ENCODE results near the gene HTRA2. TPM values are rescaled to one million over a fixed set of nuclear protein-coding genes. Genes with fewer than 3 reads are reported as not detected.

HTRA2 gene
- total RNA-seq, 4 donors from 2014 or later: 8.6 to 29.6 (median 21.0) TPM

GRCh38 chr2:74502147-74502719, 27.5 kb upstream of the HTRA2 start:
- H3K4me1 ChIP-seq: peaks cover 30 to 75% (median 61%) of the 10 kb centered on the region in 4 donors
- peak overlapping the region; percentile 85 to 90 (median 86) for H3K27ac ChIP-seq
- H3K27me3 ChIP-seq: peaks cover 42% of the 10 kb centered on the region
- WGBS, 2 donors (ENCODE audit: low coverage in 1 of 2): 21% methylated on average over 32 of the region's 32 CpGs; no CpG with 5 or more reads in 1 of the 2 donors
- in situ Hi-C loops (cut with MboI; ENCODE audit: low pct_ligation_motif_present in 1 of 4, low pct_unique_long_range_greater_than_20kb in 1 of 4, low sequenced_read_pairs in 3 of 4) (loop anchor here in 1 of 4 donors (5.0 kb wide), 1 partner anchor 75 kb away; no protein-coding TSS in a partner anchor), intact Hi-C loops (cut with DNase I; ENCODE audit: low total_unique reads) (no loop called here)
- no peaks in the 10 kb centered on the region for H3K9me3 ChIP-seq
- H3K36me3 ChIP-seq: no peaks in the 10 kb centered on the region
- peak overlapping the region; percentile 46 to 59 (median 51) for H3K4me3 ChIP-seq
- DNase-seq: peak; percentile 75
- TF ChIP-seq POLR2A (IDR thresholded peaks at IDR 0.05): peak; percentile 1
- no peak for TF ChIP-seq EP300 (IDR thresholded peaks at IDR 0.05; ENCODE audit: low read depth)
- no peak for TF ChIP-seq CTCF (IDR thresholded peaks at IDR 0.05)
- peak in 2 of 3 donors; percentile 72 to 75 for TF ChIP-seq POLR2AphosphoS5 (IDR thresholded peaks at IDR 0.05)

- Histone ChIP-seq H3K36me3 (no peaks in the 10 kb centered on the region), H3K4me3 (peak overlapping the region; percentile 46 to 59 (median 51)), H3K27me3 (peaks cover 36% of the 10 kb centered on the region), H3K27ac (peak overlapping the region; percentile 85 to 90 (median 86)), H3K9me3 (no peaks in the 10 kb centered on the region), H3K4me1 (peaks cover 29 to 69% (median 55%) of the 10 kb centered on the region in 4 donors)
- TF ChIP-seq EP300 (IDR thresholded peaks at IDR 0.05; ENCODE audit: low read depth): no peak
- peak; percentile 91 for TF ChIP-seq POLR2A (IDR thresholded peaks at IDR 0.05)
- TF ChIP-seq POLR2AphosphoS5 (IDR thresholded peaks at IDR 0.05): peak; percentile 81 to 93 (median 92)
- TF ChIP-seq CTCF (IDR thresholded peaks at IDR 0.05): peak in 2 of 5 experiments; percentile 24 to 27
- intact Hi-C loops (cut with DNase I; ENCODE audit: low total_unique reads) (no loop called here), in situ Hi-C loops (cut with MboI; ENCODE audit: low pct_ligation_motif_present in 1 of 4, low pct_unique_long_range_greater_than_20kb in 1 of 4, low sequenced_read_pairs in 3 of 4) (loop anchor here in 1 of 4 donors (5.0 kb wide), 1 partner anchor 74 kb away; no protein-coding TSS in a partner anchor)
- peak; percentile 89 for DNase-seq
- WGBS, 2 donors (ENCODE audit: low coverage in 1 of 2): 2% methylated on average over 49 of the region's 67 CpGs; no CpG with 5 or more reads in 1 of the 2 donors
Measured at GRCh38 chr2:74502720-74503505, 26.8 kb upstream of the HTRA2 start.

GRCh38 chr2:74503506-74504475, 25.9 kb upstream of the HTRA2 start:
- Histone ChIP-seq H3K4me1 (peaks cover 22 to 67% (median 52%) of the 10 kb centered on the region in 4 donors), H3K27me3 (peaks cover 33% of the 10 kb centered on the region), H3K9me3 (no peaks in the 10 kb centered on the region), H3K4me3 (peak overlapping the region; percentile 6 to 54 (median 47)), H3K36me3 (no peaks in the 10 kb centered on the region), H3K27ac (peak overlapping the region; percentile 85 to 90 (median 86))
- no peak for TF ChIP-seq EP300 (IDR thresholded peaks at IDR 0.05; ENCODE audit: low read depth)
- no peak for TF ChIP-seq POLR2A (IDR thresholded peaks at IDR 0.05)
- TF ChIP-seq POLR2AphosphoS5 (IDR thresholded peaks at IDR 0.05): no peak
- no peak for TF ChIP-seq CTCF (IDR thresholded peaks at IDR 0.05)
- no peak for DNase-seq
- intact Hi-C loops (cut with DNase I; ENCODE audit: low total_unique reads) (no loop called here), in situ Hi-C loops (cut with MboI; ENCODE audit: low pct_ligation_motif_present in 1 of 4, low pct_unique_long_range_greater_than_20kb in 1 of 4, low sequenced_read_pairs in 3 of 4) (loop anchor here in 1 of 4 donors (5.0 kb wide), 1 partner anchor 74 kb away; no protein-coding TSS in a partner anchor)
- WGBS, 2 donors (ENCODE audit: low coverage in 1 of 2): 60 to 84% methylated on average over 12 to 45 of the region's 45 CpGs

Data from transverse colon (tissue), 4 donors.